GM12892 (cell line): ENCODE results near the gene OTX2.

Experiments used
- POLR2A ChIP-seq: IDR thresholded peaks from 2 replicates; pipeline ENCODE4 v1.6.1; 2011; ENCODE audit warnings: low read depth, low read length, control low read depth
- POLR2AphosphoS5 ChIP-seq: IDR thresholded peaks from 2 replicates; pipeline ENCODE4 v1.6.1; 2011; ENCODE audit warnings: low read depth, low read length, control low read depth
- TAF1 ChIP-seq: IDR thresholded peaks from 2 replicates; pipeline ENCODE4 v1.6.1; 2011; ENCODE audit warnings: low read depth, mild to moderate bottlenecking, control low read depth, low read length, borderline replicate concordance

DNA sequence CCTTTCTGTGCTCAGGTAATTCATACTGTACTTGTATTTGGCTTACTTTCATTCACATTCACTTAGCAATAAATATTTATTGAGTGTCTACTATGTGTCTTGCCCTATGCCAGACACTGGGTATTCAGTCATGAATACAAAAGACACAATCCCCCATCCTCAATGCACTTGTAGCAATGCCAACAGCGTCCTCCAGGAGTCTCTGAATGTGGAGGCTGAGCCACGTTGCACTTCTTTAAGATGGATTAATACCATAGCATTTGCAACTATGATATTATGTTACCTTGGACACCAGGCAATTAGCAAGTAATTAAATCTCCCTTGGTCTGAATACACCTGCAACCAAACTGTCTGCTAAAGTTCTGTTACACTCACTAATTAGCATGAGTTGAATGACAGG, 58.8 kb downstream of the OTX2 start:
- TF ChIP-seq TAF1 (no peak), POLR2AphosphoS5 (no peak), POLR2A (no peak)
